HepG2 (cell line): ENCODE measurements around the gene MAN1A1. TPM values are rescaled to one million over a fixed set of nuclear protein-coding genes. Genes with fewer than 3 reads are reported as not detected.

Experiments used
- BCL6 ChIP-seq: IDR thresholded peaks from 2 replicates; pipeline ENCODE4 v1.6.1; 2016; ENCODE audit warnings: missing genetic modification reagents, missing compliant biosample characterization
- CEBPG ChIP-seq: IDR thresholded peaks from 2 replicates; pipeline ENCODE4 v1.6.1; 2016
- EED ChIP-seq: sonication (generic); formaldehyde crosslinking; IDR thresholded peaks from 2 replicates; pipeline ENCODE4 v1.5.0; 2020; ENCODE audit warnings: mild to moderate bottlenecking, missing genetic modification reagents
- ETS1 ChIP-seq: sonication (generic); formaldehyde crosslinking; IDR thresholded peaks from 2 replicates; pipeline ENCODE4 v1.4.0; 2020; ENCODE audit warnings: missing genetic modification reagents
- GATA4 ChIP-seq: sonication (generic); IDR thresholded peaks from 2 replicates; pipeline ENCODE4 v1.6.1; 2016; ENCODE audit warnings: antibody characterized with exemption, low read depth, borderline replicate concordance
- HNF4A ChIP-seq: sonication (generic); formaldehyde crosslinking; IDR thresholded peaks from 2 replicates; pipeline ENCODE4 v1.4.0; 2020; ENCODE audit warnings: missing genetic modification reagents
- JUNB ChIP-seq: sonication (generic); formaldehyde crosslinking; IDR thresholded peaks from 2 replicates; pipeline ENCODE4 v1.8.0; 2022; ENCODE audit warnings: missing genetic modification reagents, mild to moderate bottlenecking, borderline replicate concordance
- JUND ChIP-seq: sonication (generic); formaldehyde crosslinking; IDR thresholded peaks from 2 replicates; pipeline ENCODE4 v1.8.0; 2022; ENCODE audit warnings: mild to moderate bottlenecking, missing genetic modification reagents
- KDM1A ChIP-seq: IDR thresholded peaks from 2 replicates; pipeline ENCODE4 v1.6.1; 2016; ENCODE audit warnings: missing compliant biosample characterization
- MIER2 ChIP-seq: IDR thresholded peaks from 2 replicates; pipeline ENCODE4 v1.6.1; 2016; ENCODE audit warnings: missing biosample characterization, missing genetic modification reagents
- MIER3 ChIP-seq: IDR thresholded peaks from 2 replicates; pipeline ENCODE4 v1.6.1; 2016; ENCODE audit warnings: missing compliant biosample characterization, borderline replicate concordance
- PCBP2 ChIP-seq: fragments of 200-400 bp; formaldehyde crosslinking; optimal IDR thresholded peaks from 2 replicates; pipeline ENCODE3; 2018; ENCODE audit warnings: low read length, low read depth; ENCODE audit not compliant: poor library complexity, severe bottlenecking
- PHF5A ChIP-seq: IDR thresholded peaks from one replicate; pipeline ENCODE4 v1.6.1; 2018; ENCODE audit warnings: low read depth, missing genetic modification reagents; ENCODE audit not compliant: unreplicated experiment
- RBM22 ChIP-seq: fragments of 200-400 bp; formaldehyde crosslinking; optimal IDR thresholded peaks from 2 replicates; pipeline ENCODE3; 2017; ENCODE audit warnings: mild to moderate bottlenecking, low read length, moderate library complexity
- SP2 ChIP-seq: sonication (generic); formaldehyde crosslinking; IDR thresholded peaks from 2 replicates; pipeline ENCODE4 v1.5.1; 2020; ENCODE audit warnings: mild to moderate bottlenecking, missing genetic modification reagents
- TARDBP ChIP-seq: sonication (generic); formaldehyde crosslinking; IDR thresholded peaks from 2 replicates; pipeline ENCODE4 v1.8.0; 2022; ENCODE audit warnings: mild to moderate bottlenecking, missing genetic modification reagents
- TFDP2 ChIP-seq: sonication (generic); formaldehyde crosslinking; IDR thresholded peaks from 2 replicates; pipeline ENCODE4 v1.4.0; 2020; ENCODE audit warnings: missing genetic modification reagents
- U2AF1 ChIP-seq: fragments of 200-400 bp; formaldehyde crosslinking; optimal IDR thresholded peaks from 2 replicates; pipeline ENCODE3; 2017; ENCODE audit warnings: mild to moderate bottlenecking, low read depth, low read length
- ZBTB1 ChIP-seq: sonication (generic); formaldehyde crosslinking; IDR thresholded peaks from 2 replicates; pipeline ENCODE4 v1.4.0; 2020; ENCODE audit warnings: missing genetic modification reagents, borderline replicate concordance
- ZBTB10 ChIP-seq: sonication (generic); formaldehyde crosslinking; IDR thresholded peaks from 2 replicates; pipeline ENCODE4 v1.4.0; 2020; ENCODE audit warnings: missing genetic modification reagents, borderline replicate concordance
- ZFP91 ChIP-seq: sonication (generic); formaldehyde crosslinking; IDR thresholded peaks from 2 replicates; pipeline ENCODE4 v1.9.0; 2022; ENCODE audit warnings: missing genetic modification reagents, mild to moderate bottlenecking, borderline replicate concordance
- ZNF225 ChIP-seq: sonication (generic); formaldehyde crosslinking; IDR thresholded peaks from 2 replicates; pipeline ENCODE4 v1.4.0; 2020; ENCODE audit warnings: mild to moderate bottlenecking, missing genetic modification reagents
- ZNF292 ChIP-seq: sonication (generic); formaldehyde crosslinking; IDR thresholded peaks from 2 replicates; pipeline ENCODE4 v1.8.1; 2022; ENCODE audit warnings: mild to moderate bottlenecking, low read depth, missing genetic modification reagents, borderline replicate concordance
- ZNF367 ChIP-seq: sonication (generic); formaldehyde crosslinking; IDR thresholded peaks from 2 replicates; pipeline ENCODE4 v1.4.0; 2020; ENCODE audit warnings: missing genetic modification reagents, borderline replicate concordance
- ZNF556 ChIP-seq: sonication (generic); formaldehyde crosslinking; IDR thresholded peaks from 2 replicates; pipeline ENCODE4 v1.4.0; 2020; ENCODE audit warnings: mild to moderate bottlenecking, missing genetic modification reagents, borderline replicate concordance
- ZNF749 ChIP-seq: sonication (generic); formaldehyde crosslinking; IDR thresholded peaks from 2 replicates; pipeline ENCODE4 v1.8.0; 2022; ENCODE audit warnings: mild to moderate bottlenecking, missing genetic modification reagents, moderate library complexity, borderline replicate concordance
- ZNF891 ChIP-seq: sonication (generic); formaldehyde crosslinking; IDR thresholded peaks from 2 replicates; pipeline ENCODE4 v1.5.0; 2020; ENCODE audit warnings: mild to moderate bottlenecking, missing genetic modification reagents
- polyA plus RNA-seq, 8 experiments: library from polyadenylated mRNA; depleted of rRNA in 3 of 8; stranded (reverse) in 7 of 8; unstranded in 1 of 8; fragments of >200 nt; fragmentation: Illumina TruSeq in 4 of 8; extraction: Trizol in 4 of 8; gene quantifications; 2 replicates each; pipeline versions ENCODE4 v1.2.1 to v1.2.3, GENCODE V29; 2011 to 2016; ENCODE audit warnings: low read depth in 4 of 8, missing spikeins in 1 of 8, mixed read lengths in 1 of 8; ENCODE audit not compliant: insufficient read depth in 1 of 8
- total RNA-seq, 5 experiments: library from RNA; depleted of rRNA; stranded (reverse); fragments of >200 nt; fragmentation: Illumina TruSeq; extraction: Trizol; gene quantifications; 2 replicates each; pipeline ENCODE4 v1.2.3, GENCODE V29; 2016; ENCODE audit warnings: low read depth in 1 of 5

Gene MAN1A1
- total and polyA plus RNA-seq, 2 of the 13 experiments (the other 11 are each of a cell fraction or from before 2014, with no cell fraction given): 156 to 236 TPM

- TF ChIP-seq ZFP91 (CRISPR knock-in tag): no peak
- no peak for TF ChIP-seq ZNF367 (CRISPR knock-in tag)
- peak; percentile 87 for TF ChIP-seq BCL6 (CRISPR knock-in tag)
- TF ChIP-seq ZNF891 (CRISPR knock-in tag): no peak
- TF ChIP-seq ZBTB10 (CRISPR knock-in tag): no peak
- TF ChIP-seq ZNF292: no peak
- no peak for TF ChIP-seq TFDP2 (CRISPR knock-in tag)
- TF ChIP-seq ZBTB1 (CRISPR knock-in tag): no peak
- TF ChIP-seq MIER3 (CRISPR knock-in tag): no peak
- no peak for TF ChIP-seq U2AF1
- no peak for TF ChIP-seq TARDBP (CRISPR knock-in tag)
- no peak for TF ChIP-seq MIER2 (CRISPR knock-in tag)
- no peak for TF ChIP-seq PHF5A
- no peak for TF ChIP-seq ZNF556 (CRISPR knock-in tag)
- TF ChIP-seq SP2 (CRISPR knock-in tag): no peak
- TF ChIP-seq KDM1A (CRISPR knock-in tag): no peak
- TF ChIP-seq CEBPG: peak; percentile 53; the same call in 1 of the 2 replicates
- no peak for TF ChIP-seq EED
- no peak for TF ChIP-seq ZNF225 (CRISPR knock-in tag)
- TF ChIP-seq HNF4A (CRISPR knock-in tag): peak; percentile 73
- no peak for TF ChIP-seq ETS1 (CRISPR knock-in tag)
- no peak for TF ChIP-seq GATA4
- TF ChIP-seq JUNB (CRISPR knock-in tag): no peak
- no peak for TF ChIP-seq JUND
- no peak for TF ChIP-seq ZNF749 (CRISPR knock-in tag)
- no peak for TF ChIP-seq PCBP2
- no peak for TF ChIP-seq RBM22
Observed at GRCh38 chr6:119215309-119215708, 134.3 kb downstream of the MAN1A1 start (continued).
